Mucosa of descending colon (tissue), 3 donors: Measurements from ENCODE around the gene PRICKLE3. TPM values are rescaled to one million over a fixed set of nuclear protein-coding genes. Genes with fewer than 3 reads are reported as not detected.

ENCODE experiments used
- ATAC-seq: fragments of 200-7000 bp; cut with Tn5 transposase; one replicate; pipeline ENCODE4 v1.9.1; 2020; ENCODE audit warnings: mild to moderate bottlenecking, moderate library complexity
- DNase-seq, 3 donors: peaks; one replicate each; pipeline ENCODE4 v3.0.0-alpha.2; 2020
- H3K36me3 ChIP-seq: fragments of 200-600 bp; one replicate; pipeline ENCODE4 v1.8.0; 2021; ENCODE audit warnings: low read depth, mild to moderate bottlenecking
- H3K4me1 ChIP-seq: fragments of 200-600 bp; one replicate; pipeline ENCODE4 v1.8.0; 2021; ENCODE audit warnings: low read depth, mild to moderate bottlenecking
- H3K4me3 ChIP-seq: fragments of 200-600 bp; one replicate; pipeline ENCODE4 v1.8.0; 2021; ENCODE audit warnings: mild to moderate bottlenecking
- H3K9me3 ChIP-seq: fragments of 200-600 bp; one replicate; pipeline ENCODE4 v1.8.0; 2021; ENCODE audit warnings: mild to moderate bottlenecking
- CTCF ChIP-seq: fragments of 200-600 bp; IDR thresholded peaks from one replicate; pipeline ENCODE4 v1.8.0; 2022; ENCODE audit warnings: antibody characterized with exemption, mild to moderate bottlenecking
- intact Hi-C, 2 donors: fragments of 100-400 bp; cut with DNase I in 1 of 2; cut with micrococcal nuclease in 1 of 2; formaldehyde crosslinking; loops; one replicate each; pipeline versions ENCODE4 v1.11.0 to v1.11.1; 2022; cut with DNase I, micrococcal nuclease
- total RNA-seq, 3 donors: library from RNA; stranded (reverse); fragmentation: NEBNext Ultra II Directional in 2 of 3; extraction: Animal tissue kit (Norgen Biotek cat#: 25700) in 2 of 3; gene quantifications; one replicate each; pipeline versions ENCODE4 v1.2.1 to v1.2.4, GENCODE V29; 2021 to 2023
- donor health status: DM: no; HTN: no; CAD: no; lungs with moderate emphysema.
- donor health status: DM: no; HTN: no; CAD: no.
- donor health status: DM: no; HTN: yes; CAD: no.

Gene PRICKLE3
- total RNA-seq, 3 donors from 2014 or later, result 12.5 to 15.6 (median 13.0) TPM

GRCh38 chrX:49187526-49187925 is 1.4 kb upstream of the PRICKLE3 start:
- DNase-seq, result peak in 1 of 3 donors; percentile 45
- Histone ChIP-seq H3K4me3 (no peak overlapping the region), H3K4me1 (no peaks in the 10 kb centered on the region), H3K9me3 (no peaks in the 10 kb centered on the region), H3K36me3 (no peaks in the 10 kb centered on the region)
- intact Hi-C loops, result no loop called here
- no peak for ATAC-seq
- no peak for TF ChIP-seq CTCF

GRCh38 chrX:49187028-49187394 is 838 bp upstream of the PRICKLE3 start:
- H3K36me3 ChIP-seq, result no peaks in the 10 kb centered on the region
- no peaks in the 10 kb centered on the region for H3K4me1 ChIP-seq
- no peak for ATAC-seq
- H3K4me3 ChIP-seq, result no peak overlapping the region
- DNase-seq, result peak in 1 of 3 donors; percentile 60
- intact Hi-C loops, result no loop called here
- no peak for TF ChIP-seq CTCF
- H3K9me3 ChIP-seq, result no peaks in the 10 kb centered on the region

GRCh38 chrX:49184294-49185281 is 1.6 kb downstream of the PRICKLE3 start:
- DNase-seq (peak; percentile 93 to 97 (median 95)), ATAC-seq (peak; percentile 88)
- Histone ChIP-seq H3K4me1 (no peaks in the 10 kb centered on the region), H3K9me3 (no peaks in the 10 kb centered on the region), H3K4me3 (no peak overlapping the region), H3K36me3 (no peaks in the 10 kb centered on the region)
- intact Hi-C loops, result no loop called here
- no peak for TF ChIP-seq CTCF

DNA sequence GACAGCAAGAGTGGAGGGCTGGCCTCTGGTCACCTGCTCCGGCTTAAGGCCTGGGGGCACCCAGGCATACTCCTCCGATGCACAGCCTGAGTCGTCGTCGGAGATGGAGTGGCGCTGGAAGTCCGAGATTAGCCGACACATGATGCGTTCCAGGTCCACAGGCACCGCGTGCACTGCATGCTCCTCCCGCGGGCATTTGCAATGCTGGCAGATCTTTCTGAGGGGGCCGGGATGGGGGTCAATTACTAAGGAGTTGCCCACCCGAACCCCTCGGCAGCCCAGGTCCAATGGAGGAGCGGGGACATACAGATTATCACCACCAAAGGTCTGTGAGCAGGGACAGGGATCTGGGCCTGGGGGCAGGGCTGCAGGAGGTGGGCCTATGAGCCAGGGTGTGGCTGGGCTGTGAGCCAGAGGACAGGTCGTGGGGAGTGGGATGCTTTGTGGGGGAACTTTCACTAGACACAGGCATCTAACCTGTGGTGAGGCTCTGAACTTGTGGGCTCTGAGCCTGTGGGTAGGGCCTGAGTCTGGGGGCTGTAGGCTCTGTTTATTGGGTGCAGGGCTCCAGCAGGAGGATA is 2.4 kb downstream of the PRICKLE3 start:
- intact Hi-C loops, result no loop called here
- TF ChIP-seq CTCF, result no peak
- H3K9me3 ChIP-seq, result no peaks in the 10 kb centered on the region
- H3K36me3 ChIP-seq, result no peaks in the 10 kb centered on the region
- H3K4me3 ChIP-seq, result no peak overlapping the region
- DNase-seq (peak in 2 of 3 donors; percentile 52 to 62), ATAC-seq (no peak)
- no peaks in the 10 kb centered on the region for H3K4me1 ChIP-seq

DNA sequence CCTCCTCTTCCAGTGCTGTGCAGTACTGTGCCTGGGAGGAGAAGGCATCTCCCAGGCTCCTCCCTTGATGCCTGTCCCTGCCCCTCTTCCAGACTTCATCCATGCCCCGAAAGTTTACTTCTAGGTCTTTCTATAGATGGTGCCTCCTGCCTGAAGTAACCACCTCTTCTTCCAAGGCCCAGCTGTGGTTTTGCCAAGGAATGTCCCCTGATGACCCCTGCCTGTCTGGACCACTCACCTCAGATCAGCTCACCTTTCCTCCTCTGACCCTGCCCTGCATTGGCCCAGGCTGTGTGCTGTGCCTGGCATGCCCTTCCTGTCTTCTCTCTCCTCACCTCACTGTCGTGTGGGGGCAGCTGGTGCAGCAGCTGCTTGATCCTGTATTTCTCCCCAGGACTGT is 6.8 kb downstream of the PRICKLE3 start:
- H3K9me3 ChIP-seq, result no peaks in the 10 kb centered on the region
- no peak for TF ChIP-seq CTCF
- no peak for ATAC-seq
- H3K36me3 ChIP-seq, result no peaks in the 10 kb centered on the region
- DNase-seq, result peak in 1 of 3 donors; percentile 23
- no peak overlapping the region for H3K4me3 ChIP-seq
- intact Hi-C loops, result no loop called here
- no peaks in the 10 kb centered on the region for H3K4me1 ChIP-seq
